ENCODE data around the gene FAM83D. TPM values are rescaled to one million over a fixed set of nuclear protein-coding genes. Genes with fewer than 3 reads are reported as not detected.

The FAM83D gene
- total RNA-seq, 1 experiment from 2014 or later, result 66.9 TPM

- no peak for TF ChIP-seq ZNF671 (CRISPR knock-in tag; IDR thresholded peaks at IDR 0.05)
Measured at GRCh38 chr20:38893565-38894090, 32.6 kb upstream of the FAM83D start (continued).

- Mint-ChIP-seq H3K4me1 (peaks cover 14% of the 10 kb centered on the region), H3K27me3 (ENCODE audit: low read depth) (peaks cover 3% of the 10 kb centered on the region; the same call in 1 of the 2 replicates), H3K4me3 (peak overlapping the region; percentile 48), H3K36me3 (no peaks in the 10 kb centered on the region), H3K27ac (no peak overlapping the region), H3K9me3 (no peaks in the 10 kb centered on the region)
- no peak for DNase-seq (ENCODE audit: low spot score)
- TF ChIP-seq TP53 (CRISPR knock-in tag; IDR thresholded peaks at IDR 0.05) (no peak), ZNF416 (CRISPR knock-in tag; IDR thresholded peaks at IDR 0.05) (no peak), SMAD3 (CRISPR knock-in tag; IDR thresholded peaks at IDR 0.05; ENCODE audit: borderline replicate concordance) (no peak), ATF6 (CRISPR knock-in tag; IDR thresholded peaks at IDR 0.05) (no peak), PRDM15 (CRISPR knock-in tag; IDR thresholded peaks at IDR 0.05) (no peak), TCF7 (CRISPR knock-in tag; IDR thresholded peaks at IDR 0.05; ENCODE audit: low read depth) (no peak)
- POLR2A ChIA-PET, result no interaction called here
- peak; percentile 7 for ATAC-seq
- CTCF ChIA-PET, result interaction anchor here (0.7 to 4.3 kb wide), 13 partner anchors 9 to 236 kb away, joined by 3 to 54 read pairs (median 5); partner anchors contain the start of genes PPP1R16B and SLC32A1
Measured at GRCh38 chr20:38894091-38894847, 31.9 kb upstream of the FAM83D start.

GRCh38 chr20:38895098-38895949 is 30.9 kb upstream of the FAM83D start:
- ATAC-seq, result no peak
- H3K27me3 Mint-ChIP-seq (ENCODE audit: low read depth), result peaks cover 3% of the 10 kb centered on the region; the same call in 1 of the 2 replicates
- no peaks in the 10 kb centered on the region; the same call in 1 of the 2 replicates for H3K36me3 Mint-ChIP-seq
- ChIA-PET POLR2A (no interaction called here), CTCF (interaction anchor here (0.8 to 4.3 kb wide), 8 partner anchors 8 to 237 kb away, joined by 3 to 54 read pairs (median 14); partner anchors contain the start of genes FAM83D, PPP1R16B and SLC32A1)
- no peaks in the 10 kb centered on the region for H3K9me3 Mint-ChIP-seq
- H3K4me3 Mint-ChIP-seq, result no peak overlapping the region
- H3K27ac Mint-ChIP-seq, result no peak overlapping the region
- peaks cover 14% of the 10 kb centered on the region for H3K4me1 Mint-ChIP-seq
- DNase-seq (ENCODE audit: low spot score), result no peak
- TF ChIP-seq SMAD3 (CRISPR knock-in tag; IDR thresholded peaks at IDR 0.05; ENCODE audit: borderline replicate concordance) (no peak), IRF1 (CRISPR knock-in tag; IDR thresholded peaks at IDR 0.05) (no peak), HMGXB4 (CRISPR knock-in tag; IDR thresholded peaks at IDR 0.05) (no peak), AR (CRISPR knock-in tag; IDR thresholded peaks at IDR 0.05) (no peak), ZNF232 (CRISPR knock-in tag; IDR thresholded peaks at IDR 0.05) (no peak), ZNF532 (CRISPR knock-in tag; IDR thresholded peaks at IDR 0.05; ENCODE audit: borderline replicate concordance) (no peak)
